ENCODE measurements around the gene EN2.

- TF ChIP-seq, protein P1, sequence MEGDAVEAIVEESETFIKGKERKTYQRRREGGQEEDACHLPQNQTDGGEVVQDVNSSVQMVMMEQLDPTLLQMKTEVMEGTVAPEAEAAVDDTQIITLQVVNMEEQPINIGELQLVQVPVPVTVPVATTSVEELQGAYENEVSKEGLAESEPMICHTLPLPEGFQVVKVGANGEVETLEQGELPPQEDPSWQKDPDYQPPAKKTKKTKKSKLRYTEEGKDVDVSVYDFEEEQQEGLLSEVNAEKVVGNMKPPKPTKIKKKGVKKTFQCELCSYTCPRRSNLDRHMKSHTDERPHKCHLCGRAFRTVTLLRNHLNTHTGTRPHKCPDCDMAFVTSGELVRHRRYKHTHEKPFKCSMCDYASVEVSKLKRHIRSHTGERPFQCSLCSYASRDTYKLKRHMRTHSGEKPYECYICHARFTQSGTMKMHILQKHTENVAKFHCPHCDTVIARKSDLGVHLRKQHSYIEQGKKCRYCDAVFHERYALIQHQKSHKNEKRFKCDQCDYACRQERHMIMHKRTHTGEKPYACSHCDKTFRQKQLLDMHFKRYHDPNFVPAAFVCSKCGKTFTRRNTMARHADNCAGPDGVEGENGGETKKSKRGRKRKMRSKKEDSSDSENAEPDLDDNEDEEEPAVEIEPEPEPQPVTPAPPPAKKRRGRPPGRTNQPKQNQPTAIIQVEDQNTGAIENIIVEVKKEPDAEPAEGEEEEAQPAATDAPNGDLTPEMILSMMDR (conservative IDR thresholded peaks at IDR 0.05; ENCODE audit: low read depth, low read length): no peak
- TF ChIP-seq EZH2 (IDR thresholded peaks at IDR 0.05; ENCODE audit: borderline replicate concordance, low read depth, low read length, poor library complexity, severe bottlenecking): no peak
Observed at GRCh38 chr7:155465761-155466141, 7.8 kb downstream of the EN2 start.
